ENCODE results near the gene SUB1.

DNA sequence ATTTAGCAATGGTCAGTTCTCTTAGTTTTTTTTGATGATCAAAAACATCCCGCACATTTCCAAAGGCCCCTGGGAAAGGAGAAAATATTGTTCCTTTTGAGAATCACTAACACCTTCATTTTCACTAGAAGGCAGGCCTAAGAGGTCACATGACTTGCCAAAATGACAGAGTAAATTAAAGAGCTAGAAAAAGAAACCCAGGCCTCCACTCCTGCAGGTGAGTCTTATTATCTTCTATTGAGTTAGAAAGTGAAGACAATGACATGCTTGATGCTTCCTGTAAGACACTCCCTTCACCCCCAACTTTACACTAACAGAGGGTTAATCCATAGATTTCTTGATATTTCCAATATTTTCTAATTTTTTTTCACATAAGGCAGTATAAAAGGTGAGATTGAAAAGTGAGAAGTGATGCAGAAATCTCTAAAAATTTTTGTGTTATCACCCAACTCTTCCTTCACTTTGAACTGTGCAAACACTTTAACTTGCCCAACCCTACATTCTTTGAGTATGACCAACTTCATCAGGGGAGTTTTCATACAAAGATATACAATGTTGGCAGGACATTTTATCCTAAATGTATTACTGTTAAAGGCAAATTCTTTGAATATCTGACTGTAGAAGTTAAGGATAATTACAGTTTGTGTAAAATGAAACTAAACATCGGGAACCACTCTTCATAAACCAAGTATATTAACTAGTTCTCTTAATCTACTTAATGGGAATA lies 57.1 kb downstream of the SUB1 start:
- TF ChIP-seq, protein P1, sequence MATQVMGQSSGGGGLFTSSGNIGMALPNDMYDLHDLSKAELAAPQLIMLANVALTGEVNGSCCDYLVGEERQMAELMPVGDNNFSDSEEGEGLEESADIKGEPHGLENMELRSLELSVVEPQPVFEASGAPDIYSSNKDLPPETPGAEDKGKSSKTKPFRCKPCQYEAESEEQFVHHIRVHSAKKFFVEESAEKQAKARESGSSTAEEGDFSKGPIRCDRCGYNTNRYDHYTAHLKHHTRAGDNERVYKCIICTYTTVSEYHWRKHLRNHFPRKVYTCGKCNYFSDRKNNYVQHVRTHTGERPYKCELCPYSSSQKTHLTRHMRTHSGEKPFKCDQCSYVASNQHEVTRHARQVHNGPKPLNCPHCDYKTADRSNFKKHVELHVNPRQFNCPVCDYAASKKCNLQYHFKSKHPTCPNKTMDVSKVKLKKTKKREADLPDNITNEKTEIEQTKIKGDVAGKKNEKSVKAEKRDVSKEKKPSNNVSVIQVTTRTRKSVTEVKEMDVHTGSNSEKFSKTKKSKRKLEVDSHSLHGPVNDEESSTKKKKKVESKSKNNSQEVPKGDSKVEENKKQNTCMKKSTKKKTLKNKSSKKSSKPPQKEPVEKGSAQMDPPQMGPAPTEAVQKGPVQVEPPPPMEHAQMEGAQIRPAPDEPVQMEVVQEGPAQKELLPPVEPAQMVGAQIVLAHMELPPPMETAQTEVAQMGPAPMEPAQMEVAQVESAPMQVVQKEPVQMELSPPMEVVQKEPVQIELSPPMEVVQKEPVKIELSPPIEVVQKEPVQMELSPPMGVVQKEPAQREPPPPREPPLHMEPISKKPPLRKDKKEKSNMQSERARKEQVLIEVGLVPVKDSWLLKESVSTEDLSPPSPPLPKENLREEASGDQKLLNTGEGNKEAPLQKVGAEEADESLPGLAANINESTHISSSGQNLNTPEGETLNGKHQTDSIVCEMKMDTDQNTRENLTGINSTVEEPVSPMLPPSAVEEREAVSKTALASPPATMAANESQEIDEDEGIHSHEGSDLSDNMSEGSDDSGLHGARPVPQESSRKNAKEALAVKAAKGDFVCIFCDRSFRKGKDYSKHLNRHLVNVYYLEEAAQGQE (IDR thresholded peaks at IDR 0.05; ENCODE audit: insufficient read depth in 1 of 2, low read depth in 2 of 2, low read length in 2 of 2), result no peak
- TF ChIP-seq POLR2AphosphoS5 (IDR thresholded peaks at IDR 0.05; ENCODE audit: low read depth, low read length) (no peak), SIN3A (IDR thresholded peaks at IDR 0.05; ENCODE audit: borderline replicate concordance, insufficient read depth, low read length) (no peak)
